CD14-positive monocyte (primary cell): ENCODE measurements around the gene EXOC6B. TPM values are rescaled to one million over a fixed set of nuclear protein-coding genes. Genes with fewer than 3 reads are reported as not detected.

Source experiments
- DNase-seq, 3 donors: peaks; one replicate each; pipeline ENCODE4 v3.0.0-alpha.2; 2011 to 2022
- H2AFZ ChIP-seq: 2 replicates; pipeline ENCODE4 v1.6.0; 2012; ENCODE audit warnings: mild to moderate bottlenecking, low read depth, low read length, inconsistent platforms; ENCODE audit not compliant: insufficient read depth, poor library complexity, severe bottlenecking
- H3K27ac ChIP-seq, 2 donors: 1 replicate in 1 of 2; 2 replicates in 1 of 2; pipeline ENCODE4 v1.5.1; 2012 to 2013; ENCODE audit warnings: low read length in 2 of 2, control low read depth in 1 of 2, inconsistent platforms in 1 of 2, low read depth in 1 of 2, mild to moderate bottlenecking in 1 of 2
- H3K27me3 ChIP-seq, 2 donors: one replicate each; pipeline versions ENCODE4 v1.6.0 to v1.6.1; 2011 to 2013; ENCODE audit warnings: low read length in 2 of 2; ENCODE audit not compliant: control insufficient read depth in 2 of 2, insufficient read depth in 2 of 2
- H3K36me3 ChIP-seq, 2 donors: replicated peaks in 1 of 2; 1 replicate in 1 of 2; 2 replicates in 1 of 2; pipeline versions ENCODE4 v1.5.1 to v1.6.1; 2012 to 2013; ENCODE audit warnings: low read length in 2 of 2, control low read depth in 1 of 2, inconsistent platforms in 1 of 2, mild to moderate bottlenecking in 1 of 2; ENCODE audit not compliant: insufficient read depth in 2 of 2, control insufficient read depth in 1 of 2
- H3K4me1 ChIP-seq, 2 donors: 1 replicate in 1 of 2; 2 replicates in 1 of 2; pipeline versions ENCODE4 v1.5.1 to v1.6.1; 2012 to 2013; ENCODE audit warnings: low read length in 2 of 2, control low read depth in 1 of 2, inconsistent platforms in 1 of 2, mild to moderate bottlenecking in 1 of 2, moderate library complexity in 1 of 2; ENCODE audit not compliant: insufficient read depth in 2 of 2, control insufficient read depth in 1 of 2
- H3K4me2 ChIP-seq: replicated peaks from 2 replicates; pipeline ENCODE3; 2012; ENCODE audit warnings: low read length, moderate library complexity, mild to moderate bottlenecking; ENCODE audit not compliant: poor library complexity, severe bottlenecking; ENCODE audit errors: extremely low read depth
- H3K4me3 ChIP-seq, 3 experiments: fragments of 200-600 bp in 1 of 3; sonication (generic) in 1 of 3; replicated peaks in 1 of 3; 1 replicate in 2 of 3; 2 replicates in 1 of 3; pipeline ENCODE4 v1.5.1; 2011 to 2013; ENCODE audit warnings: low read length in 3 of 3, mild to moderate bottlenecking in 3 of 3, control low read depth in 2 of 3, low read depth in 2 of 3, inconsistent platforms in 1 of 3, moderate library complexity in 1 of 3
- H3K79me2 ChIP-seq: 2 replicates; pipeline ENCODE4 v1.6.0; 2012; ENCODE audit warnings: mild to moderate bottlenecking, control low read depth, inconsistent platforms, low read length, moderate library complexity; ENCODE audit not compliant: insufficient read depth
- H3K9ac ChIP-seq: 2 replicates; pipeline ENCODE4 v1.6.0; 2017; ENCODE audit warnings: low read length, mild to moderate bottlenecking; ENCODE audit not compliant: insufficient read depth, poor library complexity, severe bottlenecking
- H3K9me3 ChIP-seq, 2 donors: replicated peaks in 1 of 2; 1 replicate in 1 of 2; 2 replicates in 1 of 2; pipeline versions ENCODE4 v1.5.1 to v1.6.1; 2012 to 2013; ENCODE audit warnings: low read length in 2 of 2, control low read depth in 1 of 2; ENCODE audit not compliant: control insufficient read depth in 1 of 2, insufficient read depth in 1 of 2
- H4K20me1 ChIP-seq: 2 replicates; pipeline ENCODE4 v1.6.0; 2012; ENCODE audit warnings: mild to moderate bottlenecking, low read length, control low read depth, moderate library complexity; ENCODE audit not compliant: insufficient read depth
- H3K27ac Mint-ChIP-seq, 7 donors: one replicate each; pipeline ENCODE4 v1.8.0; 2020; ENCODE audit warnings: mild to moderate bottlenecking in 7 of 7, mixed read lengths in 7 of 7, moderate library complexity in 6 of 7, inconsistent platforms in 2 of 7
- H3K27me3 Mint-ChIP-seq, 3 donors: one replicate each; pipeline ENCODE4 v1.8.0; 2021 to 2022; ENCODE audit warnings: low read depth in 3 of 3, mild to moderate bottlenecking in 3 of 3, mixed read lengths in 3 of 3, moderate library complexity in 3 of 3, inconsistent platforms in 1 of 3
- H3K36me3 Mint-ChIP-seq, 2 donors: one replicate each; pipeline ENCODE4 v1.8.0; 2020; ENCODE audit warnings: mixed read lengths in 2 of 2, inconsistent platforms in 1 of 2, mild to moderate bottlenecking in 1 of 2
- H3K4me1 Mint-ChIP-seq: one replicate; pipeline ENCODE4 v1.8.0; 2020; ENCODE audit warnings: mild to moderate bottlenecking, mixed read lengths
- H3K4me3 Mint-ChIP-seq, 2 donors: one replicate each; pipeline ENCODE4 v1.8.0; 2020; ENCODE audit warnings: mild to moderate bottlenecking in 2 of 2, mixed read lengths in 2 of 2, moderate library complexity in 1 of 2
- H3K9me3 Mint-ChIP-seq, 7 donors: one replicate each; pipeline ENCODE4 v1.8.0; 2020 to 2022; ENCODE audit warnings: mixed read lengths in 7 of 7, mild to moderate bottlenecking in 6 of 7, moderate library complexity in 6 of 7, inconsistent platforms in 2 of 7
- CTCF ChIP-seq: fragments of 200-600 bp; IDR thresholded peaks from one replicate; pipeline ENCODE4 v1.8.0; 2022; ENCODE audit warnings: antibody characterized with exemption, mild to moderate bottlenecking
- WGBS: methylation state at CpG from one replicate; pipeline ENCODE4 v1.1.5; 2013; ENCODE audit warnings: missing lambda C conversion rate; ENCODE audit not compliant: insufficient coverage; 5-methylcytosine and 5-hydroxymethylcytosine counted together
- intact Hi-C, 2 donors: fragments of 100-400 bp; cut with micrococcal nuclease; formaldehyde crosslinking; loops; one replicate each; pipeline versions ENCODE4 v1.15.0 to v1.15.1; 2023
- polyA plus RNA-seq, 3 donors: library from polyadenylated mRNA; depleted of rRNA in 1 of 3; unstranded in 2 of 3; stranded (reverse) in 1 of 3; fragments of 300-500 nt in 2 of 3; fragments of >200 nt in 1 of 3; fragmentation: Illumina TruSeq in 2 of 3; gene quantifications; 1 replicate in 2 of 3; 2 replicates in 1 of 3; pipeline ENCODE4 v1.2.3, GENCODE V29; 2012 to 2021

EXOC6B gene
- polyA plus RNA-seq, 3 donors = 1.8 to 2.8 (median 2.1) TPM

GRCh38 chr2:72145658-72146329 lies 680.0 kb downstream of the EXOC6B start:
- Histone ChIP-seq H3K4me2 (no peak overlapping the region), H3K27ac (no peak overlapping the region), H3K27me3 (peaks cover 55 to 86% of the 10 kb centered on the region in 2 donors), H3K9me3 (peaks cover 10 to 26% of the 10 kb centered on the region in 2 donors), H4K20me1 (no peaks in the 10 kb centered on the region), H3K9ac (no peak overlapping the region), H3K36me3 (no peaks in the 10 kb centered on the region), H2AFZ (no peak overlapping the region), H3K79me2 (no peaks in the 10 kb centered on the region), H3K4me1 (peaks cover 3 to 11% of the 10 kb centered on the region in 2 donors), H3K4me3 (no peak overlapping the region)
- WGBS = 4% methylated on average over 13 of the region's 33 CpGs
- peaks cover 82 to 95% (median 89%) of the 10 kb centered on the region in 3 donors for H3K27me3 Mint-ChIP-seq
- H3K36me3 Mint-ChIP-seq = peaks cover 3 to 13% of the 10 kb centered on the region in 2 donors
- peaks cover 40% of the 10 kb centered on the region for H3K4me1 Mint-ChIP-seq
- intact Hi-C loops = no loop called here
- H3K27ac Mint-ChIP-seq = no peak overlapping the region
- no peak for TF ChIP-seq CTCF
- H3K4me3 Mint-ChIP-seq = peak overlapping the region in 1 of 2 donors; percentile 82
- no peak for DNase-seq
- peaks cover 2 to 31% (median 22%) of the 10 kb centered on the region in 7 donors for H3K9me3 Mint-ChIP-seq

GRCh38 chr2:72145289-72145657 lies 680.6 kb downstream of the EXOC6B start:
- H3K9ac ChIP-seq = no peak overlapping the region
- intact Hi-C loops = no loop called here
- no peaks in the 10 kb centered on the region for H4K20me1 ChIP-seq
- H2AFZ ChIP-seq = no peak overlapping the region
- H3K4me1 ChIP-seq = peaks cover 3 to 11% of the 10 kb centered on the region in 2 donors
- H3K4me2 ChIP-seq = peak overlapping the region; percentile 49
- Mint-ChIP-seq H3K27me3 (peaks cover 77 to 91% (median 83%) of the 10 kb centered on the region in 3 donors), H3K4me3 (peak overlapping the region in 1 of 2 donors; percentile 82), H3K36me3 (peaks cover 3 to 13% of the 10 kb centered on the region in 2 donors), H3K9me3 (peaks cover 2 to 31% (median 22%) of the 10 kb centered on the region in 7 donors), H3K4me1 (peaks cover 39% of the 10 kb centered on the region), H3K27ac (no peak overlapping the region)
- no peaks in the 10 kb centered on the region for H3K36me3 ChIP-seq
- peak overlapping the region in 1 of 3 experiments; percentile 20 for H3K4me3 ChIP-seq
- 0% methylated on average over 22 of the region's 29 CpGs for WGBS
- peaks cover 53 to 81% of the 10 kb centered on the region in 2 donors for H3K27me3 ChIP-seq
- no peak overlapping the region for H3K27ac ChIP-seq
- TF ChIP-seq CTCF = no peak
- peaks cover 10 to 25% of the 10 kb centered on the region in 2 donors for H3K9me3 ChIP-seq
- H3K79me2 ChIP-seq = no peaks in the 10 kb centered on the region
- DNase-seq = no peak
